OCI-LY3 (cell line): ENCODE measurements around the gene KCNJ9.
A peak's percentile ranks its signal among the peaks of the same experiment; 100 is the strongest.

Source experiments
- H2AFZ ChIP-seq: fragments of 200-600, 300-600 bp; shearing (Covaris generic); 2 replicates; pipeline ENCODE4 v1.6.0; 2014; ENCODE audit warnings: antibody characterized with exemption, low read depth, low read length
- H3K27ac ChIP-seq: fragments of 200-600, 300-600 bp; sonication (generic); 2 replicates; pipeline ENCODE4 v1.5.1; 2014; ENCODE audit warnings: mild to moderate bottlenecking, low read length, moderate library complexity, mixed read lengths
- H3K27me3 ChIP-seq: fragments of 200-600, 300-600 bp; sonication (generic); 2 replicates; pipeline ENCODE4 v1.6.1; 2014; ENCODE audit warnings: low read depth, low read length, mixed read lengths
- H3K36me3 ChIP-seq: fragments of 200-600, 300-600 bp; sonication (generic); replicated peaks from 2 replicates; pipeline ENCODE3; 2014; ENCODE audit warnings: low read depth, low read length, mixed read lengths
- H3K4me1 ChIP-seq: fragments of 300-600, 200-600 bp; sonication (generic); 2 replicates; pipeline ENCODE4 v1.6.1; 2014; ENCODE audit warnings: low read length, mixed read lengths
- H3K4me2 ChIP-seq: fragments of 200-600, 300-600 bp; sonication (generic); 2 replicates; pipeline ENCODE4 v1.6.1; 2014; ENCODE audit warnings: low read length, mixed read lengths
- H3K4me3 ChIP-seq: fragments of 300-600, 200-600 bp; sonication (generic); 2 replicates; pipeline ENCODE4 v1.5.1; 2014; ENCODE audit warnings: antibody characterized with exemption, mild to moderate bottlenecking, low read length, moderate library complexity
- H3K79me2 ChIP-seq: fragments of 300-600, 200-600 bp; shearing (Covaris generic); 2 replicates; pipeline ENCODE4 v1.6.1; 2014; ENCODE audit warnings: mild to moderate bottlenecking, low read length, mixed read lengths
- H3K9ac ChIP-seq: fragments of 300-600, 200-600 bp; shearing (Covaris generic); 2 replicates; pipeline ENCODE4 v1.6.0; 2014; ENCODE audit warnings: mild to moderate bottlenecking, low read length, moderate library complexity
- H3K9me3 ChIP-seq: fragments of 200-600, 300-600 bp; shearing (Covaris generic); 2 replicates; pipeline ENCODE4 v1.6.1; 2014; ENCODE audit warnings: low read length, mixed read lengths; ENCODE audit not compliant: insufficient read depth
- H4K20me1 ChIP-seq: fragments of 200-600, 300-600 bp; sonication (generic); 2 replicates; pipeline ENCODE4 v1.6.1; 2016; ENCODE audit warnings: low read length, mixed read lengths; ENCODE audit not compliant: insufficient read depth
- EZH2phosphoT487 ChIP-seq: fragments of 200-600 bp; shearing (Covaris generic); IDR thresholded peaks from 2 replicates; pipeline ENCODE4 v1.6.1; 2018; ENCODE audit warnings: antibody characterized with exemption, mixed run types, low read depth
- TF ChIP-seq, protein P1 (sequence below): fragments of 200-600, 300-600 bp; sonication (generic); IDR thresholded peaks from 2 replicates; pipeline ENCODE4 v1.5.1; 2014; ENCODE audit warnings: antibody characterized with exemption, low read length, low read depth

Gene KCNJ9

DNA sequence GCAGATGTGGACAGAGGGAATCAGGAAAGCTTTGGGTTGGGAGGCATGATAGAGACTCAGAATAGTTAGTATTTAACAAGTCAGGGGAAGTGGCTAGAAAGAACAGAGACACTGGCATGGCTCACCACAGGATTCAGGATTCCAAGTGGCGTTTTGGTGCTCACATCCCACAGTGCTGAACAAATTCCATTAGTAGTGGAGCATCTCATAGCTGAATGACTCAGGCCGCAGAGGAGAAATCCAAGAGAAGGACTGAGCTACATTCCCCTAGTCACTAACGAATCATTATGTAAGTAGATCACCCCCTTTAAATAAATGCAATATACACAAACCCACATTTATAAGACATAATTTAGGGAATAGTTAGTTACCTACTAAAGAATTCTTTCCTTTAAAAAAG, 5.0 kb upstream of the KCNJ9 start:
- Histone ChIP-seq H3K9ac (no peak overlapping the region), H3K27ac (no peak overlapping the region), H3K27me3 (peaks cover 42% of the 10 kb centered on the region), H3K79me2 (no peaks in the 10 kb centered on the region), H3K4me2 (no peak overlapping the region), H3K9me3 (no peaks in the 10 kb centered on the region), H3K36me3 (no peaks in the 10 kb centered on the region), H3K4me3 (no peak overlapping the region), H2AFZ (no peak overlapping the region), H4K20me1 (no peaks in the 10 kb centered on the region), H3K4me1 (peaks cover 3% of the 10 kb centered on the region)
- TF ChIP-seq EZH2phosphoT487, result no peak

DNA sequence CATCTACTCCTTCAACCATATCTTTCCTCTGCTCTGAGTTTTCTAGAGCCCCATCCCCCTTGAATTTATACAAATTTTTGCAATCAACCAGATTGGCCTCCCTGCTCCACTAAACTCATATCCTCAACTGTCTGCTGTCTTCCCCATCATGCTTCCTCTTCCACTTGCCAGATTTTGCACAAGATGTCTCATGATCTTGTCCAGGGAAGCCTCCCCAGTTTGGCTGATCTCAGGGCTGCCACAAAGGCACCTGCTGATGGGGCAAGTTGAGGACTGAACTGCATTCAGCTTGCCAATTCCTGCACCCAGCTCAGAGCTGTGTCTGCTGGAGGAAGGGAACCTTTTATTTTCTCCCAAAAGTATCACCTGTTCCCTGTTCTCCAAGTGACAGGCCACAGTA, 3.9 kb upstream of the KCNJ9 start:
- Histone ChIP-seq H3K4me3 (no peak overlapping the region), H2AFZ (no peak overlapping the region), H4K20me1 (no peaks in the 10 kb centered on the region), H3K36me3 (no peaks in the 10 kb centered on the region), H3K9ac (no peak overlapping the region), H3K27ac (no peak overlapping the region), H3K27me3 (peaks cover 44% of the 10 kb centered on the region), H3K79me2 (no peaks in the 10 kb centered on the region), H3K9me3 (no peaks in the 10 kb centered on the region), H3K4me1 (peaks cover 3% of the 10 kb centered on the region), H3K4me2 (no peak overlapping the region)
- TF ChIP-seq, protein P1, sequence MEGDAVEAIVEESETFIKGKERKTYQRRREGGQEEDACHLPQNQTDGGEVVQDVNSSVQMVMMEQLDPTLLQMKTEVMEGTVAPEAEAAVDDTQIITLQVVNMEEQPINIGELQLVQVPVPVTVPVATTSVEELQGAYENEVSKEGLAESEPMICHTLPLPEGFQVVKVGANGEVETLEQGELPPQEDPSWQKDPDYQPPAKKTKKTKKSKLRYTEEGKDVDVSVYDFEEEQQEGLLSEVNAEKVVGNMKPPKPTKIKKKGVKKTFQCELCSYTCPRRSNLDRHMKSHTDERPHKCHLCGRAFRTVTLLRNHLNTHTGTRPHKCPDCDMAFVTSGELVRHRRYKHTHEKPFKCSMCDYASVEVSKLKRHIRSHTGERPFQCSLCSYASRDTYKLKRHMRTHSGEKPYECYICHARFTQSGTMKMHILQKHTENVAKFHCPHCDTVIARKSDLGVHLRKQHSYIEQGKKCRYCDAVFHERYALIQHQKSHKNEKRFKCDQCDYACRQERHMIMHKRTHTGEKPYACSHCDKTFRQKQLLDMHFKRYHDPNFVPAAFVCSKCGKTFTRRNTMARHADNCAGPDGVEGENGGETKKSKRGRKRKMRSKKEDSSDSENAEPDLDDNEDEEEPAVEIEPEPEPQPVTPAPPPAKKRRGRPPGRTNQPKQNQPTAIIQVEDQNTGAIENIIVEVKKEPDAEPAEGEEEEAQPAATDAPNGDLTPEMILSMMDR, result no peak
- no peak for TF ChIP-seq EZH2phosphoT487

DNA sequence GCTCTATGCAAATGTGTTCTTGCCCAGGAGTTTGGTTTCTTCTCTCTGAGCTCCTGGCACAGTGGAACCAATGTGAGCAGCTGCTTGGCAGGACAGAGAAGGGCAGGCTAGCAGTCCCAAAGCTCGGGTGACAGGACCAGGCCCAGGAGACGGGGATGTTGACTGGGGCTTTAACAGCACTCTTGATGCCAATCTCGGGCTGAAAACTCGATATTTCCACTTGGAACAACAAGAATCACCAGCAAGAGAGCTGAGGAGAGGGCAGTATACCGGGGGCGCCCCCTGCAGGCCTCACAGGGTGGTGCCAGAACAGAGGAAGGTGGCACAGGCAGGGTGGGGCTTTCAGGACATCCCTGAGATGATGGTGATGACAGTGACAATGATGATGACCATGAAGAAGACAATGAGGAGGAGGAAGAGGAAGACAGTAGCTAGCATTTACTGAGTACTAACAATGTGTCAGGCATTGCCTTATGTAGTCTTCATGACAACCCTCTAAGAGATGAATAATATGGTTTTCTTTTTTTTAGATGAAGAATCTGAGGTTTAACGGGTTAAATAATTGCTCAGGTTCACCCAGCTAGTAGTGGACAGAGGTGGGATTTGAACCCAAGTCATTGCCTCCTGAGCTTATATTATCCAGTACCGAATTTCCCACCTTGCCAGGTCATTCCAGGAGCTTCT, 2.7 kb upstream of the KCNJ9 start:
- H3K4me2 ChIP-seq, result peak overlapping the region; percentile 56
- TF ChIP-seq, protein P1, result peak; percentile 99
- no peak for TF ChIP-seq EZH2phosphoT487
- no peak overlapping the region for H3K27ac ChIP-seq
- peaks cover 44% of the 10 kb centered on the region for H3K27me3 ChIP-seq
- H4K20me1 ChIP-seq, result no peaks in the 10 kb centered on the region
- H2AFZ ChIP-seq, result peak overlapping the region; percentile 17; the same call in 1 of the 2 replicates
- H3K4me3 ChIP-seq, result peak overlapping the region; percentile 15; the same call in 1 of the 2 replicates
- H3K4me1 ChIP-seq, result peaks cover 3% of the 10 kb centered on the region
- no peaks in the 10 kb centered on the region for H3K9me3 ChIP-seq
- no peak overlapping the region for H3K9ac ChIP-seq
- no peaks in the 10 kb centered on the region for H3K36me3 ChIP-seq
- no peaks in the 10 kb centered on the region for H3K79me2 ChIP-seq

DNA sequence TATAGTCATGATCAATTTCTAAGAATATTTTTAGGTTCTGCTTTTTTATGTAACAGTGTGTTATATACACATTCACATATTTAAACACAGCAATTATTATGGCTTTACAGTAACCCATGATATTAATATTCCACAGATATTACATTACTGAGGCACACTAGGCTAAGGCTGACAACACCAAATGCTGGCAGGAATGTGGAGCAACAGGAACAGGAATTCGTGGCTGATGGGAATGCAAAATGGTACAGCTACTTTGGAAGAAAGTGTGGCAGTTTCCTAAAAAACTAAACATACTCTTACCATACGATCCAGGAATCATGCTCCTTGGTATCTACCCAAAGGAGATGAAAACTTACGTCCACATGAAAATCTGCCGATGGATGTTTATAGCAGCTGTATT, 1.9 kb upstream of the KCNJ9 start:
- Histone ChIP-seq H3K4me1 (peaks cover 3% of the 10 kb centered on the region), H4K20me1 (no peaks in the 10 kb centered on the region), H3K9me3 (no peaks in the 10 kb centered on the region), H3K4me3 (no peak overlapping the region), H2AFZ (no peak overlapping the region), H3K9ac (no peak overlapping the region), H3K79me2 (no peaks in the 10 kb centered on the region), H3K27ac (no peak overlapping the region), H3K27me3 (peaks cover 44% of the 10 kb centered on the region), H3K4me2 (no peak overlapping the region), H3K36me3 (no peaks in the 10 kb centered on the region)
- TF ChIP-seq EZH2phosphoT487, result no peak

DNA sequence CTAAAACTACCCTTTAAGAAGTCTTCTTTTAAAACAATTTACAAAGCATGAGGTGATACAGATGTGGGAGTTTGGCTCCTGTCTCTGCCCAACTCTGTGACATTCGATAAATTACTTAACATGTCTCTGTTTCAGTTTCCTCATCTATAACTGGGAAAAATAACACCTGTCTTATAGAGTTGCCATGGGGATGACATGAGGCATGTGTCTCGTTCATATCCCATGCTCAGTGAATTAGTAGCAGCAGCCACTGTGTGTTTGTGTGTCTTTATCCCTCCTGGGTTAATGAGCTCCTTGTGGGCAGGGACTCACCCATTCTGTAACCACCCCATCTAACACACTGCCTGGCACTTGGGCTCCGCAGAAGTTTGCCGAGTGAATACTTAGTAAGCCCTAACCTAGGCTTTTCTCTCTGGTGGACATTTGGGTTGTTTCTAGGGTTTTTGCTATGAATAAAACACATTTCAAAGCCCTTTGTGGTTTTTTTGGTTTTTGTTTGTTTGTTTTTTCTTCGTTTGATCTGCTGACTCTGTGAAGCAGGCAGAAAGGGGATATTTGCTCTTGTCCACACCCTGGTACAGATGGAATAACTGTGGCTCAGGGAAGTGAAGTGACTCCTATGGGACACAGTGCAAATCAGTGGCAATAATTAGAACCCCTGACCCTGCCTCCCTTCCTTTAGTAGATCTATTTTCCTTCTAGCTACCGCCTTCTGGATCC, 797 bp upstream of the KCNJ9 start:
- no peaks in the 10 kb centered on the region for H3K79me2 ChIP-seq
- no peak overlapping the region for H3K4me3 ChIP-seq
- no peak overlapping the region for H3K27ac ChIP-seq
- peaks cover 3% of the 10 kb centered on the region for H3K4me1 ChIP-seq
- H4K20me1 ChIP-seq, result no peaks in the 10 kb centered on the region
- no peak for TF ChIP-seq EZH2phosphoT487
- TF ChIP-seq, protein P1, result no peak
- H3K9ac ChIP-seq, result no peak overlapping the region
- H3K4me2 ChIP-seq, result no peak overlapping the region
- H3K9me3 ChIP-seq, result no peaks in the 10 kb centered on the region
- H3K36me3 ChIP-seq, result no peaks in the 10 kb centered on the region
- H3K27me3 ChIP-seq, result peaks cover 42% of the 10 kb centered on the region
- H2AFZ ChIP-seq, result no peak overlapping the region
